Retinal pigment epithelial cell (primary cell): Measurements from ENCODE around the gene P2RX6.
A peak's percentile ranks its signal among the peaks of the same experiment; 100 is the strongest.

ENCODE experiments used
- DNase-seq: peaks from one replicate; pipeline ENCODE4 v3.0.0-alpha.2; 2010; ENCODE audit warnings: low read depth
- H3K4me3 ChIP-seq: 2 replicates; pipeline ENCODE4 v1.5.1; 2011; ENCODE audit warnings: mild to moderate bottlenecking, low read length, control low read depth, moderate library complexity
- CTCF ChIP-seq: conservative IDR thresholded peaks from 2 replicates; pipeline ENCODE4 v1.5.1; 2011; ENCODE audit warnings: low read depth, low read length, control low read depth, inconsistent platforms

P2RX6 gene

GRCh38 chr22:21020802-21021429, 6.0 kb downstream of the P2RX6 start:
- H3K4me3 ChIP-seq, result no peak overlapping the region
- DNase-seq, result no peak
- peak; percentile 60 for TF ChIP-seq CTCF

DNA sequence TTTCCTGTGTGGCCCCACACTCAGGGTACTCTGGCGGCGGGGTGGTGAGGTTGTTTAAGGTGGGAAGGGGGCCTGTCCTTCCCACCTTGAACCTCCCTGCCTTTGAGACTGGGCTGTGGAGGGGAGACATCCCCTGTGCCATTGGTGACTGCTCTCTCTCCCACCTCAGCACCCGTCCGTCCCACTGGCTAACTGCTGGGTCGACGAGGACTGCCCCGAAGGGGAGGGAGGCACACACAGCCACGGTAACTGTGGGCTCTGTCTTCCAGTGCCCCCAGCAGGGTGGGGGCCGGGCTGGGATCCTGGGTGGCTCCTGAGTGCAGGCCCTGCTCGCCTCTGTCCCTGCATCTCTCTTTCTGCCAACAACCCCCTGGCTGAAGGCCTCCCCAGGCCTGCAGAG, 7.5 kb downstream of the P2RX6 start:
- DNase-seq, result no peak

DNA sequence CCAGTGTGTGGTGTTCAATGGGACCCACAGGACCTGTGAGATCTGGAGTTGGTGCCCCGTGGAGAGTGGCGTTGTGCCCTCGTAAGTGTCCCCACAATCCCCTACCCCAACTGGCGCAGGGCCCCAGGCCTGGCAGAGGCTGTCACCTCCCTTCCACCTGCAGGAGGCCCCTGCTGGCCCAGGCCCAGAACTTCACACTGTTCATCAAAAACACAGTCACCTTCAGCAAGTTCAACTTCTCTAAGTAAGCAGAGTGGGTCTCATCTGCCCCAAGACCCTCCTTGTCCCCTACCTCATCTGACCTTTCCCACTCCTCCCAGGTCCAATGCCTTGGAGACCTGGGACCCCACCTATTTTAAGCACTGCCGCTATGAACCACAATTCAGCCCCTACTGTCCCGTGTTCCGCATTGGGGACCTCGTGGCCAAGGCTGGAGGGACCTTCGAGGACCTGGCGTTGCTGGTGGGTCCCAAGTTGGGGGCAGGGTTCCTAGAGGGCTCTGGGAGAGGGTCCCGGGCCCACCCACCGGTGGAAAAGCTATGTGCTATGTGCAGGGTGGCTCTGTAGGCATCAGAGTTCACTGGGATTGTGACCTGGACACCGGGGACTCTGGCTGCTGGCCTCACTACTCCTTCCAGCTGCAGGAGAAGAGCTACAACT, 8.1 kb downstream of the P2RX6 start:
- peak; percentile 20 for TF ChIP-seq CTCF
- no peak overlapping the region for H3K4me3 ChIP-seq
- DNase-seq, result no peak

More for the DNA sequence above, 7.5 kb downstream of the P2RX6 start:
- TF ChIP-seq CTCF, result no peak
- H3K4me3 ChIP-seq, result no peak overlapping the region

- DNase-seq, result no peak
- no peak for TF ChIP-seq CTCF
- no peak overlapping the region for H3K4me3 ChIP-seq
These were observed 10.3 kb downstream of the P2RX6 start for GRCh38 chr22:21025266-21025665.

DNA sequence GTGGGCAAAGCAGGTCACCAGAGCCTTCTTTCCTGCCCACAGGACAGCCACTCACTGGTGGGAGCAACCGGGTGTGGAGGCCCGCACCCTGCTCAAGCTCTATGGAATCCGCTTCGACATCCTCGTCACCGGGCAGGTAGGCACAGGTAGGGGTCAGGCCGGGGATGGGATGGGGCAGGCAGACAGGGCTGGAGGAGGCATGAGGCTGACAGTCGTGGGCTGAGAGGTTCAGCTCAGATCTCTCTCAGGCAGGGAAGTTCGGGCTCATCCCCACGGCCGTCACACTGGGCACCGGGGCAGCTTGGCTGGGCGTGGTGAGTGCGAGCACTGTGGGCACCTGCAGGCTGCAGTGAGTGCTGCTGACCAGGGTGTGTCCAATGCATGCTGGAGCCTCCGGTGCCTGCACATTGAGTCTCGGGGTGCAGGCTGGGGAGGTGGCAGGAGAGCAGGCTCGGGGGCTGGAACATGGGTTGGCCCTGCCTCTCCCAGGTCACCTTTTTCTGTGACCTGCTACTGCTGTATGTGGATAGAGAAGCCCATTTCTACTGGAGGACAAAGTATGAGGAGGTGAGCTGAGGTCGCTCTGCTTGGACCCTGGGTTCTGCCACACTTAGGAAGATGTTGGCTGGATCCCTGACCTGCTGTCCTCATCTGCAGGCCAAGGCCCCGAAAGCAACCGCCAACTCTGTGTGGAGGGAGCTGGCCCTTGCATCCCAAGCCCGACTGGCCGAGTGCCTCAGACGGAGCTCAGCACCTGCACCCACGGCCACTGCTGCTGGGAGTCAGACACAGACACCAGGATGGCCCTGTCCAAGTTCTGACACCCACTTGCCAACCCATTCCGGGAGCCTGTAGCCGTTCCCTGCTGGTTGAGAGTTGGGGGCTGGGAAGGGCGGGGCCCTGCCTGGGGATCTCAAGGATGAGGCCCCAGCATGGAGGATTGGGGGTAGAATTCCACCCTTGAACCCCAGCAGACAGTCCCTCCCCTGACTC, 11.1 kb downstream of the P2RX6 start:
- DNase-seq, result no peak
- TF ChIP-seq CTCF, result no peak
- H3K4me3 ChIP-seq, result no peak overlapping the region

- DNase-seq, result no peak
- no peak overlapping the region for H3K4me3 ChIP-seq
- no peak for TF ChIP-seq CTCF
These were observed 12.1 kb downstream of the P2RX6 start for GRCh38 chr22:21026783-21027692.
